GM18511 (cell line): Measurements from ENCODE around the gene CACNA1C.

Experiments
- ATAC-seq: cut with Tn5 transposase; IDR thresholded peaks from one replicate; pipeline ENCODE4 v1.9.1; 2021; ENCODE audit warnings: mild to moderate bottlenecking, moderate library complexity; ENCODE audit not compliant: unreplicated experiment

CACNA1C gene

GRCh38 chr12:2562400-2562799 is 509.6 kb downstream of the CACNA1C start:
- ATAC-seq = no peak

GRCh38 chr12:2563709-2564108 is 510.9 kb downstream of the CACNA1C start:
- ATAC-seq = no peak

DNA sequence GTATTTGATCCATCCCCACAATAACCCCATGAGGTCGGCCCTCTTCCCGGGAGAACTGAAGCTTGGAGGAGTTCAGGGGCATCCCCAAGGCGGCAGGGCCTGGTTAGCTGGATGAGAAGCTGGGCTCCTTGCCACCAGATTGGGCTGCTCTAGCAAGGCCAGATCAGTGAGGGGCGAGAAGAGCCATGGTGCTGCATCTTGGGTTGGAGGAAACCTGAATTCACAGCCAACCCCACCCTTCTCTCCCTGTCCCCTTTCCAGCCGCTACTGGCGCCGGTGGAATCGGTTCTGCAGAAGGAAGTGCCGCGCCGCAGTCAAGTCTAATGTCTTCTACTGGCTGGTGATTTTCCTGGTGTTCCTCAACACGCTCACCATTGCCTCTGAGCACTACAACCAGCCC is 513.4 kb downstream of the CACNA1C start:
- no peak for ATAC-seq

GRCh38 chr12:2567711-2568110 is 514.9 kb downstream of the CACNA1C start:
- ATAC-seq = no peak

DNA sequence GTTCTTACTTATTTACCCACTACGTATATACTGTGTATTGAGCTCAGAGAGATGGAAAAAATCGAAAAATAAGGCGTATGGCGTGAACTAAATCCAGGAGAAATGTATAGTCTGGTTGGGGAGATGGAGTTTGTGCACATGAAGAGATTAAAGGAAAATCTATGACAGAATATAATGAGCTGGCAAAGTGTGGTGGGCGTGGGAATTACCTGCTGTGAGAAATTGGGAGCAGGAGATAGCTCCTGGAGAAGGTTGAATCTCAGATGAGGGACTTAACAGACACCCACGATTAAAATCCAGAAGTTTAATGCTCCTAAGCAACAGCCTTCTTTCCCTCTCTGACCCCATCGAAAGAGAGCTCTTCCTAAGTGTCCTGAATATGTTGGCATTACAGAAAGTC is 517.8 kb downstream of the CACNA1C start:
- no peak for ATAC-seq

- no peak for ATAC-seq
These were observed 521.7 kb downstream of the CACNA1C start for GRCh38 chr12:2574355-2574935.

GRCh38 chr12:2575245-2575644 is 522.5 kb downstream of the CACNA1C start:
- no peak for ATAC-seq

GRCh38 chr12:2578211-2578610 is 525.4 kb downstream of the CACNA1C start:
- no peak for ATAC-seq

DNA sequence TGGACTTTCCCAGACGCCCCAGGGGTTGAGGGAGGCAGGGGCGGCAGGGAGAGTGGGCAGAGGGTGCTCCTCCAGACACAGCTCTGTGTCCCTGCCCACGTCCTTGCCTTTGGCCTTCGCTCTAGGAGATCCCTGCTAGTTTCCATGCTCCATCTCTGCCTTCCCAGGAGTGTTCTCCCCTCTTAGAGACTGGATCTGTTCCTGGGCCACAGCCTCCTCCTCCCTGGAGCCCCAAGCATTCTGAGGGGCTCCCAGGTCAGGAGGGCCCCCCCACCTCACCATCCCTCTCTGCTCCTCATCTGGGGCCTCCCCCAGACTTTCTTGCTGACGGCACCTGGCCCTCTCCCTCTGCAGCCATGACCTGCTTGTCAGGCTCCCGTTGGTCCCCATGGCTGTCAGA is 526.0 kb downstream of the CACNA1C start:
- no peak for ATAC-seq

DNA sequence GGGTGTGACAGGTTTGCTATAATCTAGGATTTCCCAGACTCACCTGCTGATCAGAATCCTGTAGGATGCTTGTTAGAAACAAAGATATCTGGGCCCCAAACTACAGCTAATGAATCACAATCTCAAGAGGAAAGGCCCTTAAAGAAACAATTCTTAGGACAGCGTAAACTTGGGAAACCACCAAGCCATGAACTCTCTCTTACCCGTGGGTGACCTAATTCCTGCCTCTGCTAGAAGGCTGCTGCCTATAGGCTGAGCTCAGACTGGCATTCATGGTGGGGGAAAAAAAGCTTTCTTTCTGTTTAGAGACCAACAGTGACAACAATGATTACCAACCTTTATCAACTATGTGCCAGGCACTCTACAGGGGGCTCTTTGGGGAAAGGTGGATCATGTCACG is 528.0 kb downstream of the CACNA1C start:
- no peak for ATAC-seq

DNA sequence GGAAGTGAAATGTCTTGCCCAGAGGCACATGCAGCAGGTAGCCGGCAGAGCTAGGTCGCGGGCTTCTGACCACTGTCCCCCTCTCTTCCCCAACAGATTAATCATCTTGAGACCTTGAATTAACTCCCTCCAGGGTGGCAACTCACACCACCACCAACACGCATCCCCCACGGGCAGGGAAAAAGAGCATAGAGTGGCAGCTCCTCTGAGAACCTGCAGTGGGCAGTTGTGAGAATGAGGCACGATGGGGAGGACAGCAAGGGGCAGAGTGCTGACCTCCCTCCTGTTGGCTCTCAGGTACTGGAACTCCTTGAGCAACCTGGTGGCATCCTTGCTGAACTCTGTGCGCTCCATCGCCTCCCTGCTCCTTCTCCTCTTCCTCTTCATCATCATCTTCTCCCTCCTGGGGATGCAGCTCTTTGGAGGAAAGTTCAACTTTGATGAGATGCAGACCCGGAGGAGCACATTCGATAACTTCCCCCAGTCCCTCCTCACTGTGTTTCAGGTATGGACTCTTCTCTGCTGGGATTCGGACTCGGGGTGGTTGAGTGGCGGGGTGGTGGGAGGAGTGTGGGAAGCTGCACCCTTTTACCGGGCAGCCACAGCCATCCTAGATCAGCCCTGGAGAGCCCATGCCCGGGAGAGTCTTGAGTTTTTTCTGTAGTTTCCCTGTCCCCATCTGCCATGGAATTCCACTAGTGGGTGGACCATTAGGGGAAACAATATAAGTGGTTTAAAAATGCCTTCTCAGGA is 528.7 kb downstream of the CACNA1C start:
- ATAC-seq = no peak

GRCh38 chr12:2582631-2583030 is 529.8 kb downstream of the CACNA1C start:
- ATAC-seq = no peak

- no peak for ATAC-seq
These were observed 530.3 kb downstream of the CACNA1C start for GRCh38 chr12:2583091-2583497.

GRCh38 chr12:2583642-2584401 is 531.0 kb downstream of the CACNA1C start:
- ATAC-seq = no peak

DNA sequence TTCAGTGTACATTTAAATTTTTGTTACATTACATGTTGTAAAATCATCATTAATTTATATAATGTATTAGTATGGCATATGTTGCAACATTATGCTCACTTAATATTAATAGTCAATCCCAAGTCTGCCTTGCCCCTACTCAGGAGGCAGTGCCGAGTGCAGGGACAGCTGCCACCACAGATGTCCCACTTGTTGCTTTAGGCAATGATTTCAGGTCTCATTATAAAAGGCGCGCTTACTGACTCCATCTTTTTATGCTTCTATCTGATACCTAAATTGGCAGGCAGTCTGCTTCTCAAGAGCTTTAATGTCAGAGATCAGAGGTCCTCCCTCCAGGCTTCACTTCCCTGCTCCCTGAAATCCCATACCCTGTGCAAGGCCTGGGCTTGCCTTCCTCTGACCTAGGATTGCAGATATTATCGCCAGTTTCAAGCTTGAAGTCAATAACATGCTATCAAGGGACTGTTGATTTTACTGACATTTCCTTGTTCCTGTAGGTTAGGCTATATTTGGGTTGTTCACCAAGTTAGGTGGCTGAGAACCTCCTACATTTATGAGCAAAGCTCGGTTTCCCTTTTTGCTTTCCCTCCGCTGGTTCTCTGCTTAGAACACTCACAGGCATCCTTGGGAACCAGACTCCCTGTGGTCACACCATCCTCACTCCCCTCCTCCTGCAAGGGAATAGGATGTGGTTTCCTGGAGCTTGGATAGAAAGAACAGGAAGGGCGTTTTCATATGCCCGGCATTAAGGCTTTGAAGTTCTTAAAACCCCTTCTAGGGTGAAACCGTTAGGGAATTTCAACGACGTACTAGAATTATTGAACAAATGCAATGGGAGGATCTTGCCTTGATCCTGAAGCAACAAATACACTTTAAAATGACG is 533.6 kb downstream of the CACNA1C start:
- no peak for ATAC-seq

- no peak for ATAC-seq
These were observed 535.6 kb downstream of the CACNA1C start for GRCh38 chr12:2588345-2588744.

GRCh38 chr12:2589381-2589780 is 536.6 kb downstream of the CACNA1C start:
- no peak for ATAC-seq

- no peak for ATAC-seq
These were observed 540.3 kb downstream of the CACNA1C start for GRCh38 chr12:2593045-2593444.

GRCh38 chr12:2596441-2596840 is 543.7 kb downstream of the CACNA1C start:
- ATAC-seq = no peak

GRCh38 chr12:2605301-2605700 is 552.5 kb downstream of the CACNA1C start:
- no peak for ATAC-seq
